ENCODE data around the gene ACSF3. TPM values are rescaled to one million over a fixed set of nuclear protein-coding genes. Genes with fewer than 3 reads are reported as not detected.
A peak's percentile ranks its signal among the peaks of the same experiment; 100 is the strongest.

ACSF3 gene
- total RNA-seq, 2 donors from 2014 or later: 34.8 to 35.5 TPM

GRCh38 chr16:89179148-89179484 is 85.5 kb downstream of the ACSF3 start:
- Histone ChIP-seq H3K4me3 (ENCODE audit: low read length) (no peak overlapping the region), H3K4me1 (ENCODE audit: control insufficient read depth, insufficient read depth, low read length) (no peaks in the 10 kb centered on the region), H3K36me3 (ENCODE audit: control insufficient read depth, insufficient read depth, low read length) (no peaks in the 10 kb centered on the region), H3K9ac (ENCODE audit: extremely low read depth, low read length, poor library complexity, severe bottlenecking) (no peak overlapping the region), H3K27me3 (ENCODE audit: control insufficient read depth, insufficient read depth, low read length, poor library complexity, severe bottlenecking) (no peaks in the 10 kb centered on the region), H3K27ac (ENCODE audit: low read depth, low read length) (no peak overlapping the region), H3K9me3 (ENCODE audit: control insufficient read depth, low read length) (no peaks in the 10 kb centered on the region)
- no peak overlapping the region for H3K4me3 Mint-ChIP-seq
- TF ChIP-seq, protein P1, sequence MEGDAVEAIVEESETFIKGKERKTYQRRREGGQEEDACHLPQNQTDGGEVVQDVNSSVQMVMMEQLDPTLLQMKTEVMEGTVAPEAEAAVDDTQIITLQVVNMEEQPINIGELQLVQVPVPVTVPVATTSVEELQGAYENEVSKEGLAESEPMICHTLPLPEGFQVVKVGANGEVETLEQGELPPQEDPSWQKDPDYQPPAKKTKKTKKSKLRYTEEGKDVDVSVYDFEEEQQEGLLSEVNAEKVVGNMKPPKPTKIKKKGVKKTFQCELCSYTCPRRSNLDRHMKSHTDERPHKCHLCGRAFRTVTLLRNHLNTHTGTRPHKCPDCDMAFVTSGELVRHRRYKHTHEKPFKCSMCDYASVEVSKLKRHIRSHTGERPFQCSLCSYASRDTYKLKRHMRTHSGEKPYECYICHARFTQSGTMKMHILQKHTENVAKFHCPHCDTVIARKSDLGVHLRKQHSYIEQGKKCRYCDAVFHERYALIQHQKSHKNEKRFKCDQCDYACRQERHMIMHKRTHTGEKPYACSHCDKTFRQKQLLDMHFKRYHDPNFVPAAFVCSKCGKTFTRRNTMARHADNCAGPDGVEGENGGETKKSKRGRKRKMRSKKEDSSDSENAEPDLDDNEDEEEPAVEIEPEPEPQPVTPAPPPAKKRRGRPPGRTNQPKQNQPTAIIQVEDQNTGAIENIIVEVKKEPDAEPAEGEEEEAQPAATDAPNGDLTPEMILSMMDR (conservative IDR thresholded peaks at IDR 0.05): no peak
- H3K9me3 Mint-ChIP-seq: no peaks in the 10 kb centered on the region
- no peaks in the 10 kb centered on the region for H3K4me1 Mint-ChIP-seq
- 92% methylated on average over 8 to 19 of the region's 19 CpGs for WGBS, 2 experiments (ENCODE audit: insufficient coverage in 1 of 2, insufficient read length in 1 of 2)
- H3K27ac Mint-ChIP-seq: no peak overlapping the region
- H3K27me3 Mint-ChIP-seq (ENCODE audit: insufficient read depth): peaks cover 7% of the 10 kb centered on the region
- DNase-seq: no peak
- H3K36me3 Mint-ChIP-seq (ENCODE audit: low read depth): no peaks in the 10 kb centered on the region

- H3K27me3 Mint-ChIP-seq (ENCODE audit: insufficient read depth): peaks cover 5% of the 10 kb centered on the region
- no peaks in the 10 kb centered on the region for H3K4me1 ChIP-seq (ENCODE audit: control insufficient read depth, insufficient read depth, low read length)
- H3K9ac ChIP-seq (ENCODE audit: extremely low read depth, low read length, poor library complexity, severe bottlenecking): no peak overlapping the region
- no peak for DNase-seq
- TF ChIP-seq, protein P1 (conservative IDR thresholded peaks at IDR 0.05): no peak
- H3K4me3 Mint-ChIP-seq: no peak overlapping the region
- no peaks in the 10 kb centered on the region for H3K36me3 Mint-ChIP-seq (ENCODE audit: low read depth)
- H3K27ac ChIP-seq (ENCODE audit: low read depth, low read length): no peak overlapping the region
- H3K27me3 ChIP-seq (ENCODE audit: control insufficient read depth, insufficient read depth, low read length, poor library complexity, severe bottlenecking): no peaks in the 10 kb centered on the region
- H3K4me3 ChIP-seq (ENCODE audit: low read length): no peak overlapping the region
- H3K27ac Mint-ChIP-seq: no peak overlapping the region
- no peaks in the 10 kb centered on the region for H3K9me3 ChIP-seq (ENCODE audit: control insufficient read depth, low read length)
- no peaks in the 10 kb centered on the region for H3K9me3 Mint-ChIP-seq
- H3K4me1 Mint-ChIP-seq: no peaks in the 10 kb centered on the region
- H3K36me3 ChIP-seq (ENCODE audit: control insufficient read depth, insufficient read depth, low read length): no peaks in the 10 kb centered on the region
- WGBS, 2 experiments (ENCODE audit: insufficient coverage in 1 of 2, insufficient read length in 1 of 2): 84 to 93% methylated on average over 10 to 25 of the region's 25 CpGs
Observed at GRCh38 chr16:89179656-89180315, 86.1 kb downstream of the ACSF3 start.

- peaks cover 9% of the 10 kb centered on the region for H3K27me3 Mint-ChIP-seq (ENCODE audit: insufficient read depth)
- DNase-seq: no peak
- H3K9ac ChIP-seq (ENCODE audit: extremely low read depth, low read length, poor library complexity, severe bottlenecking): no peak overlapping the region
- H3K4me1 Mint-ChIP-seq: no peaks in the 10 kb centered on the region
- H3K36me3 Mint-ChIP-seq (ENCODE audit: low read depth): no peaks in the 10 kb centered on the region
- no peak overlapping the region for H3K27ac Mint-ChIP-seq
- no peak overlapping the region for H3K27ac ChIP-seq (ENCODE audit: low read depth, low read length)
- no peaks in the 10 kb centered on the region for H3K9me3 Mint-ChIP-seq
- TF ChIP-seq, protein P1 (conservative IDR thresholded peaks at IDR 0.05): peak; percentile 25
- no peaks in the 10 kb centered on the region for H3K36me3 ChIP-seq (ENCODE audit: control insufficient read depth, insufficient read depth, low read length)
- no peak overlapping the region for H3K4me3 ChIP-seq (ENCODE audit: low read length)
- H3K4me1 ChIP-seq (ENCODE audit: control insufficient read depth, insufficient read depth, low read length): no peaks in the 10 kb centered on the region
- H3K27me3 ChIP-seq (ENCODE audit: control insufficient read depth, insufficient read depth, low read length, poor library complexity, severe bottlenecking): no peaks in the 10 kb centered on the region
- H3K4me3 Mint-ChIP-seq: no peak overlapping the region
- 78 to 84% methylated on average over 9 to 13 of the region's 13 CpGs for WGBS, 2 experiments (ENCODE audit: insufficient coverage in 1 of 2, insufficient read length in 1 of 2)
- H3K9me3 ChIP-seq (ENCODE audit: control insufficient read depth, low read length): no peaks in the 10 kb centered on the region
Observed at GRCh38 chr16:89183463-89183862, 89.8 kb downstream of the ACSF3 start.
